H1 (cell line): ENCODE measurements around the gene WDR35.

Experiments
- CHD2 ChIP-seq: IDR thresholded peaks from 2 replicates; pipeline ENCODE4 v1.6.1; 2012; ENCODE audit warnings: low read length, improper control_type of control experiment
- CTCF ChIP-seq, 3 experiments: IDR thresholded peaks; 1 replicate in 2 of 3; 2 replicates in 1 of 3; pipeline versions ENCODE4 v1.5.1 to v1.6.1; 2011; ENCODE audit warnings: low read length in 3 of 3, mild to moderate bottlenecking in 3 of 3, inconsistent platforms in 2 of 3, low read depth in 1 of 3, moderate library complexity in 1 of 3; ENCODE audit not compliant: insufficient read depth in 1 of 3; ENCODE audit errors: control extremely low read depth in 1 of 3
- EP300 ChIP-seq, 2 experiments: IDR thresholded peaks; 1 replicate in 1 of 2; 2 replicates in 1 of 2; pipeline ENCODE4 v1.6.1; 2011 to 2012; ENCODE audit warnings: low read depth in 2 of 2, low read length in 2 of 2, mild to moderate bottlenecking in 2 of 2, borderline replicate concordance in 1 of 2, inconsistent platforms in 1 of 2, moderate library complexity in 1 of 2
- EZH2 ChIP-seq: fragments of 200-600 bp; sonication (generic); IDR thresholded peaks from 2 replicates; pipeline ENCODE4 v1.7.1; 2012; ENCODE audit warnings: low read depth, mild to moderate bottlenecking, moderate library complexity, low read length, inconsistent platforms; ENCODE audit not compliant: severe bottlenecking
- GTF2F1 ChIP-seq: IDR thresholded peaks from 2 replicates; pipeline ENCODE4 v1.6.1; 2012; ENCODE audit warnings: low read depth, low read length, improper control_type of control experiment, borderline replicate concordance
- POLR2A ChIP-seq, 2 experiments: IDR thresholded peaks; 1 replicate in 1 of 2; 2 replicates in 1 of 2; pipeline ENCODE4 v1.6.1; 2011; ENCODE audit warnings: low read depth in 2 of 2, low read length in 2 of 2, mild to moderate bottlenecking in 2 of 2; ENCODE audit errors: control extremely low read depth in 1 of 2
- RAD21 ChIP-seq, 2 experiments: IDR thresholded peaks in 1 of 2; conservative IDR thresholded peaks in 1 of 2; 2 replicates each; pipeline ENCODE4 v1.6.1; 2011; ENCODE audit warnings: low read depth in 2 of 2, low read length in 2 of 2, improper control_type of control experiment in 1 of 2, inconsistent platforms in 1 of 2, mild to moderate bottlenecking in 1 of 2, moderate library complexity in 1 of 2
- RFX5 ChIP-seq: IDR thresholded peaks from 2 replicates; pipeline ENCODE4 v1.6.1; 2011; ENCODE audit warnings: low read depth, low read length, improper control_type of control experiment, borderline replicate concordance
- SP1 ChIP-seq: IDR thresholded peaks from 2 replicates; pipeline ENCODE4 v1.6.1; 2011; ENCODE audit warnings: low read depth, low read length
- TAF1 ChIP-seq: IDR thresholded peaks from 2 replicates; pipeline ENCODE4 v1.6.1; 2011; ENCODE audit warnings: mild to moderate bottlenecking, low read depth, low read length
- USF2 ChIP-seq: IDR thresholded peaks from 2 replicates; pipeline ENCODE4 v1.6.1; 2011; ENCODE audit warnings: low read length, improper control_type of control experiment
- ZNF274 ChIP-seq: IDR thresholded peaks from 2 replicates; pipeline ENCODE4 v1.7.0; 2012; ENCODE audit warnings: low read length, borderline replicate concordance; ENCODE audit errors: extremely low read depth

GRCh38 chr2:20008703-20009102 lies 18.8 kb upstream of the WDR35 start:
- TF ChIP-seq CTCF (IDR thresholded peaks at IDR 0.05; ENCODE audit: control extremely low read depth in 1 of 3, insufficient read depth in 1 of 3, low read depth in 1 of 3, low read length in 3 of 3) (no peak), EP300 (IDR thresholded peaks at IDR 0.05; ENCODE audit: borderline replicate concordance in 1 of 2, low read depth in 2 of 2, low read length in 2 of 2) (no peak), RFX5 (no peak), CHD2 (no peak), SP1 (no peak), GTF2F1 (no peak), RAD21 (IDR thresholded peaks at IDR 0.05 in 1 of 2, conservative IDR thresholded peaks at IDR 0.05 in 1 of 2; ENCODE audit: low read depth in 2 of 2, low read length in 2 of 2) (no peak), POLR2A (IDR thresholded peaks at IDR 0.05; ENCODE audit: control extremely low read depth in 1 of 2, low read depth in 2 of 2, low read length in 2 of 2) (no peak), EZH2 (no peak), ZNF274 (no peak), USF2 (no peak), TAF1 (no peak)
